ENCODE measurements around the gene UBIAD1.

The UBIAD1 gene

GRCh38 chr1:11334261-11334804 lies 61.3 kb downstream of the UBIAD1 start:
- Histone ChIP-seq H3K4me3 (ENCODE audit: low read depth, low read length) (no peak overlapping the region), H3K36me3 (replicated peaks) (no peaks in the 10 kb centered on the region), H3K27ac (no peak overlapping the region), H3K27me3 (replicated peaks) (peaks cover 9% of the 10 kb centered on the region)
- TF ChIP-seq CTCF (IDR thresholded peaks at IDR 0.05; ENCODE audit: low read depth, low read length, missing control alignments), result no peak
- no peak for DNase-seq
- in situ Hi-C loops (cut with HindIII; ENCODE audit: low pct_ligation_motif_present, low sequenced_read_pairs), result no loop called here

- in situ Hi-C loops (cut with HindIII; ENCODE audit: low pct_ligation_motif_present, low sequenced_read_pairs), result no loop called here
- DNase-seq, result no peak
- Histone ChIP-seq H3K36me3 (replicated peaks) (no peaks in the 10 kb centered on the region), H3K27me3 (replicated peaks) (peaks cover 9% of the 10 kb centered on the region), H3K27ac (no peak overlapping the region), H3K4me3 (ENCODE audit: low read depth, low read length) (no peak overlapping the region)
- no peak for TF ChIP-seq CTCF (IDR thresholded peaks at IDR 0.05; ENCODE audit: low read depth, low read length, missing control alignments)
Measured at GRCh38 chr1:11334821-11335220, 61.8 kb downstream of the UBIAD1 start.

- H3K4me3 ChIP-seq (ENCODE audit: low read depth, low read length), result no peak overlapping the region
- no peak for TF ChIP-seq CTCF (IDR thresholded peaks at IDR 0.05; ENCODE audit: low read depth, low read length, missing control alignments)
- in situ Hi-C loops (cut with HindIII; ENCODE audit: low pct_ligation_motif_present, low sequenced_read_pairs), result no loop called here
- no peak for DNase-seq
- H3K27ac ChIP-seq, result no peak overlapping the region
- H3K36me3 ChIP-seq (replicated peaks), result no peaks in the 10 kb centered on the region
- peaks cover 13% of the 10 kb centered on the region for H3K27me3 ChIP-seq (replicated peaks)
Measured at GRCh38 chr1:11335417-11336056, 62.5 kb downstream of the UBIAD1 start.

- Histone ChIP-seq H3K27ac (no peak overlapping the region), H3K36me3 (replicated peaks) (no peaks in the 10 kb centered on the region), H3K27me3 (replicated peaks) (peaks cover 23% of the 10 kb centered on the region), H3K4me3 (ENCODE audit: low read depth, low read length) (no peak overlapping the region)
- peak; percentile 27 for DNase-seq
- peak; percentile 93 for TF ChIP-seq CTCF (IDR thresholded peaks at IDR 0.05; ENCODE audit: low read depth, low read length, missing control alignments)
- in situ Hi-C loops (cut with HindIII; ENCODE audit: low pct_ligation_motif_present, low sequenced_read_pairs), result no loop called here
Measured at GRCh38 chr1:11337580-11338073, 64.6 kb downstream of the UBIAD1 start.
